MCF 10A (cell line): Measurements from ENCODE around the gene ARHGAP15. TPM values are rescaled to one million over a fixed set of nuclear protein-coding genes. Genes with fewer than 3 reads are reported as not detected.

Source experiments
- BruUV-seq: library from RNA; stranded (reverse); fragments of 400-500 nt; replicated peaks from 2 replicates; lab custom pipeline; 2021; lab: Mats Ljungman, UMichigan
- CTCF ChIA-PET: fragments of 300-600 bp; sonication (Branson Sonifier 250); formaldehyde crosslinking; extraction: SDS; loops from one replicate; lab custom pipeline; 2021; ENCODE audit warnings: antibody characterized with exemption, inconsistent platforms; lab: Yijun Ruan, JAX
- POLR2A ChIA-PET: fragments of 300-600, 350-650 bp; sonication (Branson Sonifier 250); formaldehyde crosslinking; extraction: SDS; loops from one replicate; lab custom pipeline; 2020; ENCODE audit warnings: antibody characterized with exemption, inconsistent platforms; lab: Yijun Ruan, JAX
- DNase-seq: peaks from one replicate; pipeline ENCODE4 v3.0.0-alpha.2; 2018; ENCODE audit not compliant: unreplicated experiment
- H3K27ac Mint-ChIP-seq: one replicate; pipeline ENCODE4 v1.8.0; 2022; ENCODE audit warnings: mild to moderate bottlenecking, low read depth, mixed read lengths; ENCODE audit not compliant: unreplicated experiment
- H3K27me3 Mint-ChIP-seq: one replicate; pipeline ENCODE4 v1.8.0; 2022; ENCODE audit warnings: mixed read lengths; ENCODE audit not compliant: insufficient read depth, unreplicated experiment
- H3K36me3 Mint-ChIP-seq: one replicate; pipeline ENCODE4 v1.8.0; 2022; ENCODE audit warnings: mild to moderate bottlenecking, moderate library complexity, mixed read lengths; ENCODE audit not compliant: insufficient read depth, unreplicated experiment
- H3K4me1 Mint-ChIP-seq: one replicate; pipeline ENCODE4 v1.8.0; 2022; ENCODE audit warnings: mixed read lengths; ENCODE audit not compliant: insufficient read depth, unreplicated experiment
- H3K4me3 Mint-ChIP-seq: one replicate; pipeline ENCODE4 v1.8.0; 2022; ENCODE audit warnings: mild to moderate bottlenecking, moderate library complexity, mixed read lengths; ENCODE audit not compliant: unreplicated experiment
- H3K9me3 Mint-ChIP-seq: one replicate; pipeline ENCODE4 v1.8.0; 2022; ENCODE audit warnings: mixed read lengths; ENCODE audit not compliant: unreplicated experiment
- intact Hi-C: fragments of 100-400 bp; cut with micrococcal nuclease; formaldehyde crosslinking; loops from 2 replicates; pipeline ENCODE4 v1.14.1; 2022
- total RNA-seq: library from RNA; stranded (reverse); gene quantifications from 2 replicates; pipeline ENCODE4 v1.2.3, GENCODE V29; 2022
- TF ChIP-seq, protein P1 (sequence below): fragments of 200-600 bp; IDR thresholded peaks from one replicate; pipeline ENCODE4 v1.8.0; 2022; ENCODE audit warnings: antibody characterized with exemption, mild to moderate bottlenecking; ENCODE audit not compliant: unreplicated experiment

ARHGAP15 gene
- total RNA-seq, 1 experiment from 2014 or later, result not detected

DNA sequence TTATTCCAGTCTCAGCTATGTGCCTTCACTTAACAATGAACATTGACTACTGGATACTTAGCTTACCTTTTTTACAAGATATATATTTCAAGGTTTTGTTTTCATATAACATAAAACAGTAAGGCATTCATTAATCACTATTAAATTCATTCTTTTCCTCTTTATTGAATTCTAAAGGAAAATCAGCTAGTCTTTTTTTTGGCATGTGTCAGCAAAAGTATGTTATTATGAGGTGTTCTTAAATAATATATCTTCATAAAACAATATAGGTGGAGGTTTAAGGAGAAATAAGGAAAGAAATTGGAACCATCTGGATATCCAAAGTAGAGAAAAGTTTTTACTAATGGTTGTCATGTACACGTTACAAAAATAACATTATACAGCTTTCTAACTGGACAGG, 472.6 kb downstream of the ARHGAP15 start:
- BruUV-seq, result no TSS peak
- Mint-ChIP-seq H3K27me3 (no peaks in the 10 kb centered on the region), H3K4me3 (no peak overlapping the region), H3K36me3 (no peaks in the 10 kb centered on the region), H3K27ac (no peak overlapping the region), H3K4me1 (no peaks in the 10 kb centered on the region), H3K9me3 (no peaks in the 10 kb centered on the region)
- POLR2A ChIA-PET, result no interaction called here
- intact Hi-C loops, result no loop called here
- TF ChIP-seq, protein P1, sequence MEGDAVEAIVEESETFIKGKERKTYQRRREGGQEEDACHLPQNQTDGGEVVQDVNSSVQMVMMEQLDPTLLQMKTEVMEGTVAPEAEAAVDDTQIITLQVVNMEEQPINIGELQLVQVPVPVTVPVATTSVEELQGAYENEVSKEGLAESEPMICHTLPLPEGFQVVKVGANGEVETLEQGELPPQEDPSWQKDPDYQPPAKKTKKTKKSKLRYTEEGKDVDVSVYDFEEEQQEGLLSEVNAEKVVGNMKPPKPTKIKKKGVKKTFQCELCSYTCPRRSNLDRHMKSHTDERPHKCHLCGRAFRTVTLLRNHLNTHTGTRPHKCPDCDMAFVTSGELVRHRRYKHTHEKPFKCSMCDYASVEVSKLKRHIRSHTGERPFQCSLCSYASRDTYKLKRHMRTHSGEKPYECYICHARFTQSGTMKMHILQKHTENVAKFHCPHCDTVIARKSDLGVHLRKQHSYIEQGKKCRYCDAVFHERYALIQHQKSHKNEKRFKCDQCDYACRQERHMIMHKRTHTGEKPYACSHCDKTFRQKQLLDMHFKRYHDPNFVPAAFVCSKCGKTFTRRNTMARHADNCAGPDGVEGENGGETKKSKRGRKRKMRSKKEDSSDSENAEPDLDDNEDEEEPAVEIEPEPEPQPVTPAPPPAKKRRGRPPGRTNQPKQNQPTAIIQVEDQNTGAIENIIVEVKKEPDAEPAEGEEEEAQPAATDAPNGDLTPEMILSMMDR, result no peak
- CTCF ChIA-PET, result no interaction called here
- no peak for DNase-seq

DNA sequence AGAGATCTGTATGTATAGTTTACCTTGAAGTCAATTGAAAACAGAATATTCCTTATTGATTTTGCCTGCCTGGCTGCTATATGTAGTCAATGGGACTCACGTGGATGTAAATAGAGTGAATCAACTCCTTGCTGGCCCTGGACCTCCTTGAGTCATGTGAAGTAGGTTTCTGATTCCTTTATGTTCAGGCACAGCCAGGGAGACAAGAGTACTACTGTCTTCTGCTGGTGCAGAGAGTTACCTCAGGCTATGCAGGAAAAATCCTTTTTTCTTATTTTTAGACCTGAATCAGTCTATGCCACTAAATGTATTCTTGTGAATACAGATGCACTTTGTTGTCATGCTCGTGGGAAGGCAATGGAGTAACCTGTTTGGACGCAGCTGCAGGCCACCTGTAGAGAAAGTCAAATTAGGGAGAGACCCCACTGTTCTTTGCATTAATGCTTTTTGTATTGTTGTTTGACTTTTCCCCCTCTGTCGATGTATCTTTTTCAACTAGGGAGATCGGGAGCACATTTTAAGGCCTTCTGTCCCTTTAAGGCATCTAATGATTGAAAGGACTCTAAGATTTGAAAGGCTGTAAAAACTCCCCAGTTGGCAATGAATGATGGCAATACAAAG, 473.9 kb downstream of the ARHGAP15 start:
- Mint-ChIP-seq H3K4me3 (no peak overlapping the region), H3K4me1 (no peaks in the 10 kb centered on the region), H3K36me3 (no peaks in the 10 kb centered on the region), H3K27ac (no peak overlapping the region), H3K9me3 (no peaks in the 10 kb centered on the region), H3K27me3 (no peaks in the 10 kb centered on the region)
- no TSS peak for BruUV-seq
- intact Hi-C loops, result no loop called here
- DNase-seq, result no peak
- CTCF ChIA-PET, result interaction anchor here (0.5 kb wide), 1 partner anchor 83 kb away, joined by 3 read pairs; no protein-coding TSS in a partner anchor
- TF ChIP-seq, protein P1, result no peak
- POLR2A ChIA-PET, result no interaction called here

DNA sequence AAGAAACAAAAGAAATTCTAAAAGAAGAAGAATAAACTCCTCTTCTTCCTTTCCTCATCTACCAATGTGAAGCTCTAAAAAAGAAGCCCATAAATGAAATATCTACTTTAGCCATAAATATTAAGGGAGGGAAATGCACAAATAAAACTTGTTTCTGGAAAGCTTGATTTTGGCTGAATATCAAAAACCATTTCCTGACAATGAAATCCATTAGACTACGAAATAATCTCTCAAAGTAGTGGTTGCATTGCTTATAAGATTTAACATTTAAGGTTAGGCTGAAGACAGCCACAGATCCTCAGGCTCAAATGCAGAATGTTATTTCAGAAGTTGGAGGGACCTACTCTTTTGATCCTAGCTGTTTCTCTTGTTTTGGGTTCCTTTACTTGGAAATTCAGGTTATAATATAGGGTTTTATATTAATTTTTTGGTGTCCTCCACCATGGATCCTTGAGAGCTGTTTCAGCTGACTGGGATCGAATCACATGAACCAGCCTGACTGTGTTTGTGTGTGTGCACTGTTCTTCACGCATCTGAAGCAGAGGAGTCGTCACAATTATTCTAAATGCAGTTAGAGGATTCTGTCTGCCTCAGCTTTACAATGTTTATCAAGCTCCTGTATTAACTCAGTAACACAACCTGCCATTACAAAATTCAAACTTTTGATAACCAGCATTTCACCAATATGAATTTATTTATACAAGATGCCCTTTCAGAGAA, 474.8 kb downstream of the ARHGAP15 start:
- TF ChIP-seq, protein P1, result no peak
- ChIA-PET POLR2A (no interaction called here), CTCF (interaction anchor here (0.5 kb wide), 1 partner anchor 82 kb away, joined by 3 read pairs; no protein-coding TSS in a partner anchor)
- no peak overlapping the region for H3K27ac Mint-ChIP-seq
- intact Hi-C loops, result no loop called here
- no peaks in the 10 kb centered on the region for H3K27me3 Mint-ChIP-seq
- DNase-seq, result no peak
- H3K4me1 Mint-ChIP-seq, result no peaks in the 10 kb centered on the region
- no peaks in the 10 kb centered on the region for H3K36me3 Mint-ChIP-seq
- no TSS peak for BruUV-seq
- H3K4me3 Mint-ChIP-seq, result no peak overlapping the region
- H3K9me3 Mint-ChIP-seq, result no peaks in the 10 kb centered on the region

GRCh38 chr2:143604566-143604959, 475.3 kb downstream of the ARHGAP15 start:
- BruUV-seq, result no TSS peak
- H3K9me3 Mint-ChIP-seq, result no peaks in the 10 kb centered on the region
- no peaks in the 10 kb centered on the region for H3K36me3 Mint-ChIP-seq
- H3K27ac Mint-ChIP-seq, result no peak overlapping the region
- no peaks in the 10 kb centered on the region for H3K27me3 Mint-ChIP-seq
- no peak for DNase-seq
- CTCF ChIA-PET, result interaction anchor here (0.6 kb wide), 1 partner anchor 298 kb away, joined by 3 read pairs; no protein-coding TSS in a partner anchor
- no peak overlapping the region for H3K4me3 Mint-ChIP-seq
- TF ChIP-seq, protein P1, result no peak
- POLR2A ChIA-PET, result no interaction called here
- intact Hi-C loops, result no loop called here
- H3K4me1 Mint-ChIP-seq, result no peaks in the 10 kb centered on the region
